ENCODE results near the gene METTL16. TPM values are rescaled to one million over a fixed set of nuclear protein-coding genes. Genes with fewer than 3 reads are reported as not detected.
A peak's percentile ranks its signal among the peaks of the same experiment; 100 is the strongest.
"Not testable (repeated sequence)": the region's sequence is repeated elsewhere in the genome, so short reads cannot be mapped to it uniquely, and the experiment has no call there.

METTL16 gene
- total RNA-seq, 1 donor from 2014 or later = 32.0 TPM

GRCh38 chr17:2510559-2510958 is 1.1 kb downstream of the METTL16 start:
- DNase-seq (no peak), ATAC-seq (no peak)
- Histone ChIP-seq H3K9me3 (no peaks in the 10 kb centered on the region), H3K4me1 (peaks cover 30% of the 10 kb centered on the region), H3K36me3 (no peaks in the 10 kb centered on the region), H3K27ac (peak overlapping the region; percentile 91), H3K4me3 (peak overlapping the region; percentile 75), H3K27me3 (ENCODE audit: low read depth) (no peaks in the 10 kb centered on the region)
- TF ChIP-seq, protein P1, sequence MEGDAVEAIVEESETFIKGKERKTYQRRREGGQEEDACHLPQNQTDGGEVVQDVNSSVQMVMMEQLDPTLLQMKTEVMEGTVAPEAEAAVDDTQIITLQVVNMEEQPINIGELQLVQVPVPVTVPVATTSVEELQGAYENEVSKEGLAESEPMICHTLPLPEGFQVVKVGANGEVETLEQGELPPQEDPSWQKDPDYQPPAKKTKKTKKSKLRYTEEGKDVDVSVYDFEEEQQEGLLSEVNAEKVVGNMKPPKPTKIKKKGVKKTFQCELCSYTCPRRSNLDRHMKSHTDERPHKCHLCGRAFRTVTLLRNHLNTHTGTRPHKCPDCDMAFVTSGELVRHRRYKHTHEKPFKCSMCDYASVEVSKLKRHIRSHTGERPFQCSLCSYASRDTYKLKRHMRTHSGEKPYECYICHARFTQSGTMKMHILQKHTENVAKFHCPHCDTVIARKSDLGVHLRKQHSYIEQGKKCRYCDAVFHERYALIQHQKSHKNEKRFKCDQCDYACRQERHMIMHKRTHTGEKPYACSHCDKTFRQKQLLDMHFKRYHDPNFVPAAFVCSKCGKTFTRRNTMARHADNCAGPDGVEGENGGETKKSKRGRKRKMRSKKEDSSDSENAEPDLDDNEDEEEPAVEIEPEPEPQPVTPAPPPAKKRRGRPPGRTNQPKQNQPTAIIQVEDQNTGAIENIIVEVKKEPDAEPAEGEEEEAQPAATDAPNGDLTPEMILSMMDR (IDR thresholded peaks at IDR 0.05) = no peak
- intact Hi-C loops (cut with DNase I) = no loop called here

- H3K4me1 ChIP-seq = peaks cover 30% of the 10 kb centered on the region
- ATAC-seq (no peak), DNase-seq (no peak)
- TF ChIP-seq, protein P1 (IDR thresholded peaks at IDR 0.05) = no peak
- H3K36me3 ChIP-seq = no peaks in the 10 kb centered on the region
- no peaks in the 10 kb centered on the region for H3K9me3 ChIP-seq
- H3K27ac ChIP-seq = no peak overlapping the region
- no peaks in the 10 kb centered on the region for H3K27me3 ChIP-seq (ENCODE audit: low read depth)
- intact Hi-C loops (cut with DNase I) = no loop called here
- H3K4me3 ChIP-seq = no peak overlapping the region
Observed at GRCh38 chr17:2508035-2508434, 3.7 kb downstream of the METTL16 start.

DNA sequence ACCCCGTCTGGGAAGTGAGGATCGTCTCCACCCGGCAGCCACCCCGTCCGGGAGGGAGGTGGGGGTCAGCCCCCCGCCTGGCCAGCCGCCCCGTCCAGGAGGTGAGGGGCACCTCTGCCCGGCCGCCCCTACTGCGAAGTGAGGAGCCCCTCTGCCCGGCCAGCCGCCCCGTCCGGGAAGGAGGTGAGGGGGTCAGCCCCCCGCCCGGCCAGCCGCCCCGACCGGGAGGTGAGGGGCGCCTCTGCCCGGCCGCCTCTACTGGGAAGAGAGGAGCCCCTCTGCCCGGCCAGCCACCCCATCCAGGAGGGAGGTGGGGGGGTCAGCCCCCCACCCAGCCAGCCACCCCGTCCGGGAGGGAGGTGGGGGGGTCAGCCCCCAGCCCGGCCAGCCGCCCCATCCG is 4.7 kb downstream of the METTL16 start:
- ATAC-seq; H3K9me3 ChIP-seq; H3K36me3 ChIP-seq; DNase-seq; H3K27ac ChIP-seq; H3K4me3 ChIP-seq; intact Hi-C loops (cut with DNase I); H3K27me3 ChIP-seq (ENCODE audit: low read depth): not testable (repeated sequence)
- peaks cover 30% of the 10 kb centered on the region for H3K4me1 ChIP-seq

DNA sequence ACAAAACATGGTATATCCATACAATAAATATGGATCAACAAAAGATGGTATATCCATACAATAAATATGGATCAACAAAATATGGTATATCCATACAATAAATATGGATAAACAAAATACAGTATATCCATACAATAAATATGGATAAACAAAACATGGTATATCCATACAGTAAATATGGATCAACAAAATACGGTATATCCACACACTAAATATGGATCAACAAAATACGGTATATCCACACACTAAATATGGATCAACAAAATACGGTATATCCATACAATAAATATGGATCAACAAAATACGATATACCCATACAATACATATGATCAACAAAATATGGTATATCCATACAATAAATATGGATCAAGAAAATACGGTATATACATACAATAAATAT is 8.1 kb downstream of the METTL16 start:
- ATAC-seq (no peak), DNase-seq (no peak)
- H3K4me3 ChIP-seq = no peak overlapping the region
- peaks cover 7% of the 10 kb centered on the region for H3K4me1 ChIP-seq
- TF ChIP-seq, protein P1 (IDR thresholded peaks at IDR 0.05) = no peak
- peaks cover 33% of the 10 kb centered on the region for H3K36me3 ChIP-seq
- intact Hi-C loops (cut with DNase I) = no loop called here
- H3K9me3 ChIP-seq = no peaks in the 10 kb centered on the region
- no peak overlapping the region for H3K27ac ChIP-seq
- H3K27me3 ChIP-seq (ENCODE audit: low read depth) = no peaks in the 10 kb centered on the region

- intact Hi-C loops (cut with DNase I) = no loop called here
- Histone ChIP-seq H3K4me1 (peaks cover under 1% of the 10 kb centered on the region), H3K27me3 (ENCODE audit: low read depth) (no peaks in the 10 kb centered on the region), H3K9me3 (no peaks in the 10 kb centered on the region), H3K36me3 (peaks cover 33% of the 10 kb centered on the region), H3K4me3 (no peak overlapping the region), H3K27ac (no peak overlapping the region)
- DNase-seq = no peak
- no peak for ATAC-seq
- TF ChIP-seq, protein P1 (IDR thresholded peaks at IDR 0.05) = no peak
Observed at GRCh38 chr17:2502871-2503580, 8.7 kb downstream of the METTL16 start.

DNA sequence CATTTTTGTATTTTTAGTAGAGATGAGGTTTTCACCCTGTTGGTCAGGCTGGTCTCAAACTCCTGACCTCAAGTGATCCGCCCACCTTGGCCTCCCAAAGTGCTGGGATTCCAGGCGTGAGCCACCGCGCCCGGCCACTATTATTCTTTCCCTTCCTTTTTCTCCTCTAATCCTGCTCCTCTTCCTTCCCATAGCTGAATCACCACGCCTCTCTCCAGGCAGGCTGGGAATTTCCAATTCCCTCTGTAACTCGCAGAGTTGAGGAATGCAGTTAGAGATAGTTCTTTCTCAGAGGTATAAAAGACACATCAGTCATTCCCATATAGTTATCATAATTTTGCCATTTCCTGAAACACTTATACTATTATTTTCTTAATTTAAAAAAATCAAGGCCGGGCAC is 11.2 kb downstream of the METTL16 start:
- Histone ChIP-seq H3K4me3 (no peak overlapping the region), H3K9me3 (no peaks in the 10 kb centered on the region), H3K27ac (no peak overlapping the region), H3K36me3 (peaks cover 49% of the 10 kb centered on the region), H3K27me3 (ENCODE audit: low read depth) (no peaks in the 10 kb centered on the region), H3K4me1 (no peaks in the 10 kb centered on the region)
- no peak for ATAC-seq
- DNase-seq = no peak
- intact Hi-C loops (cut with DNase I) = no loop called here
- TF ChIP-seq, protein P1 (IDR thresholded peaks at IDR 0.05) = no peak

GRCh38 chr17:2489286-2489685 is 22.4 kb downstream of the METTL16 start:
- H3K36me3 ChIP-seq; H3K4me3 ChIP-seq; ATAC-seq; DNase-seq; H3K27me3 ChIP-seq (ENCODE audit: low read depth); intact Hi-C loops (cut with DNase I); H3K9me3 ChIP-seq; H3K27ac ChIP-seq: not testable (repeated sequence)
- peaks cover 38% of the 10 kb centered on the region for H3K4me1 ChIP-seq
